Activated effector memory CD4-positive, alpha-beta T cell treated with anti-CD3 and anti-CD28 coated beads, Interleukin-2, amount 50 U/mL, for 16 hours (primary cell): ENCODE results near the gene PADI4.

Source experiments
- DNase-seq: peaks from one replicate; pipeline ENCODE4 v3.0.0-alpha.2; 2020

PADI4 gene

DNA sequence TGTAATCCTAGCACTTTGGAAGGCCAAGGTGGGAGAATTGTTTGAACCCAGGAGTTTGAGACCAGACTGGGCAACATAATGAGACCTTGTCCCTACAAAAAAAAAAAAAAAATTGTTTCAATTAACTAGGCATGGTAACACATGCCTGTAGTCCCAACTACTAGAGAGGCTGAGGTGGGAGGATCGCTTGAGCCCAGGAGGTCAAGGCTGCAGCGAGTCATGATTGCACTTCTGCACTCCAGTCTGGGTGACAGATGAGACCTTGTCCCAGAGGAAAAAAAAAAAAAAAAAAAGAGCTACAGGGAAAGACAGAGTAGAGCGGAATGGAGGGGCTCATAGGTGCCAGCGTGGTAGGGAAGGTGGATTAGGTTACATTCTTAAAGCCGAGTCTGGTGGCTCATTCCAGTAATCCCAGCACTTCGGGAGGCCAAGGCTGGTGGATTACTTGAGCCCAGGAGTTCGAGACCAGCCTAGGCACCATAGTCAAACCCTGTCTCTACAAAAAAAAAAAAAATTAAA is 43.0 kb downstream of the PADI4 start:
- no peak for DNase-seq

DNA sequence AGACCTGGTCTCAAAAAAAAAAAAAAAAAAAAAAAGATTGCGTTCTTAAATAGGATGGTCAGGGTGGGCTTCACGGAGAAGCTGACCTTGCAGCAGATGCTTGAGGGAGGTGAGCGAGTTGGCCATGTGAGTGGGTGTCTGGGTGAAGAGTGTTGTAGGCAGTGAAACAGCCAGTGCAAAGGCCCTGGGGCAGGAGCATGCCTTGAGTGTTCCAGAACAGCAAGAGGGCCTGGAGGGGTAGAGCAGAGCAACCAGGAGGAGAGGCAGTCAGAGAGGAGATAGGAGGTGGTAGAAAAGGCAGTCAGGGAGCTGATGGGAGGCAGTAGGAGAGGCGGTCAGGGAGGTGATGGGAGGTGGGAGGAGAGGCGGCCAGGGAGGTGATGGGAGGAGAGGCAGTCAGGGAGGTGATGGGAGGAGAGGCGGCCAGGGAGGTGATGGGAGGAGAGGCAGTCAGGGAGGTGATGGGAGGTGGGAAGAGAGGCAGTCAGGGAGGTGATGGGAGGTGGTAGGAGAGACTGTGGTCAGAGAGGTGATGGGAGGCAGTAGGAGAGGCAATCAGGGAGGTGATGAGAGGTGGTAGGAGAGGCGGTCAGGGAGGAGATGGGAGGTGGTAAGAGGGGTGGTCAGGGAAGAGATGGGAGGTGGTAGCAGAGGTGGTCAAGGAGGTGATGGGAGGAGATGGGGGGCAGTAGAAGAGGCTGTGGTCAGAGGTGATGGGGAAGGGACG is 43.8 kb downstream of the PADI4 start:
- no peak for DNase-seq

DNA sequence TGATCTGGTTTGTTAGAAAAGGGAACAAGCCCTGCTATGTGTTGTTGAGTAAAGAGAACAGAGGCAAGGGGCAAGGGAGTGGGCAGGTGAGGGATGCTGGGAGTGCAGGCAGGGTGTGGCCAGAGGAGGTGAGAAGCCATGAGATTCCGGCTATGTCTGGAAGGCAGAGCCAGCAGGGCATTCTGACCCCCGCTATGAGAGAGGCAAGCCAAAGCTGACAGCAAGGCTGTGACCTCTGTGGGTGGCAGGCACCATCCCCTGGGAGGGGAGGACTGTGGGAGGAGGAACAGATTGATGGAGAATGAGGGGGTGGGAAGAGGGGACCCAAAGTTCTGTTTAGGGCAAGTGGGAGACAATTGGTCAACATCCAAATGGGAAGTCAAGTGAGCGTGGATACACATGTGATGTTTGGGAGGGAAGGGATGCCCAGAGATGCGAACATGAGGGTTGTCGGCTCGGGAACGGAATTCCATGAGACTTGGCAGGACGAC is 44.5 kb downstream of the PADI4 start:
- DNase-seq: no peak

- DNase-seq: no peak
These were observed 47.9 kb downstream of the PADI4 start for GRCh38 chr1:17355898-17356297.

GRCh38 chr1:17356387-17357026 is 48.5 kb downstream of the PADI4 start:
- DNase-seq: no peak

GRCh38 chr1:17358557-17358956 is 50.6 kb downstream of the PADI4 start:
- DNase-seq: no peak

- DNase-seq: no peak
These were observed 51.0 kb downstream of the PADI4 start for GRCh38 chr1:17359031-17359430.

DNA sequence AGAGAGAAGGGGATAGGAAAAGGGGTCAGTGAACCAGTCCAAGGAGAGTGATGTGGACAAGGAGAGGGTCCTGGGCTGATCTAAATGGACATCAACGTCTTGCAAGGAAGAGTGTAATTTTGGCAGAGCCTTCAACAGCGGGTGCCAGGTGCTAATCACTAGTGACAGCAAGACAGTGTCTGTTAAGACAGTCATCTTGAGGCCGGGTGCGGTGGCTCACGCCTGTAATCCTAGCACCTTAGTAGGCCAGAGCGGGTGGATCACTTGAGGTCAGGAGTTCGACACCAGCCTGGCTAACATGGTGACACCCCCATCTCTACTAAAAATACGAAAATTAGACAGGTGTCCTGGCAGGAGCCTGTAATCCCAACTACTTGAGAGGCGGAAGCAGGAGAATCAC is 51.8 kb downstream of the PADI4 start:
- DNase-seq: no peak

- DNase-seq: no peak
These were observed 52.4 kb downstream of the PADI4 start for GRCh38 chr1:17360272-17360956.

DNA sequence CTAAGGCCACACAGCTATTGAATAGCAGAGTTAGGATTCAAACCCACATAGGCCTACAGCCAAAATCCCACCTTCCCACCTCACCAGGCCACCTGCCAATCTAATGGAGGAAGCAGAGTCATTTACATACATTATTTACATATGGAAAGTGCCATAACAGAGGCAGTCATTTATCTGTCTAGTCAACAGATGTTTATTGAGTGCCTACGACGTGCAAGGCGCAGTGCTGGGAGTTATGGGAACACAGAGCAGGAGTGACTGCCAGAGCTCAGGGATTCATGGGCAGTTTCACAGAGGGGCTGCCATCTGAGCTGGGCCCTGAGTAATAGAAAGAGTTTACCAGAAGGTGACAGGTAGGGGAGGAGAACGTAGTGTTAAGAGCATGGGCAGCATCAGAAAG is 53.7 kb downstream of the PADI4 start:
- no peak for DNase-seq

DNA sequence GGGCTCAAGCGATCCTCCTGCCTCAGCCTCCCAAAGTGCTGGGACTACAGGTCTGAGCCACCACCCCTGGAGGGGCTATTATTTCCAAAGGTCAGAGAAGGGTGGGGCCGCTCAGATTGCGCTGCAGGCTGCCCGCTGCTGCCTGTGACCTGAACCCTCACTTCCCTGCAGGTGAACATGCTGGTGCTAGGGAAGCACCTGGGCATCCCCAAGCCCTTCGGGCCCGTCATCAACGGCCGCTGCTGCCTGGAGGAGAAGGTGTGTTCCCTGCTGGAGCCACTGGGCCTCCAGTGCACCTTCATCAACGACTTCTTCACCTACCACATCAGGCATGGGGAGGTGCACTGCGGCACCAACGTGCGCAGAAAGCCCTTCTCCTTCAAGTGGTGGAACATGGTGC is 55.4 kb downstream of the PADI4 start:
- DNase-seq: no peak

GRCh38 chr1:17363771-17364170 is 55.8 kb downstream of the PADI4 start:
- DNase-seq: no peak

- DNase-seq: no peak
These were observed 57.3 kb downstream of the PADI4 start for GRCh38 chr1:17365293-17365692.

GRCh38 chr1:17369466-17369865 is 61.5 kb downstream of the PADI4 start:
- no peak for DNase-seq

GRCh38 chr1:17370618-17371017 is 62.6 kb downstream of the PADI4 start:
- no peak for DNase-seq

DNA sequence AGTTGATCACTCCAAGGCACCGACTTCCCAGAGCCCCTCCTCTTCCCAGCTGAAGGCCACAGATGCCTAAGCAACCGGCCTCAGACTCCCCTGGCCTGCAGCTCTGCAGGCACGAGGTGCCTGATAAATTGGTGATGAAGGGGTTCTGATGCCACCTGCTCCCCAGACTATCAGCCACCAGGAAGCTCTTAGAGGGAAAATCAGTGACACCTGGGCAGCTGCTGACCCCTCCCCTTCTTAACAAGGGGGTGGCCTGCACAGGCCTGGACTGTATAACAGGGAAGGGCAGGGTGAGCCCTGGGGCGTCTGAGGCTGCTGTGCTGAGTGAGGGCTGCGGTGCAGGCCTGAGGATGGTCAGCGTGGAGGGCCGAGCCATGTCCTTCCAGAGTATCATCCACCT is 63.9 kb downstream of the PADI4 start, which contains the start of gene PADI6:
Gene PADI6 (plus strand): TSS at position 301 of the 400 bp plus-strand sequence. CDS start 50 bp downstream, at position 351.
- no peak for DNase-seq

- DNase-seq: no peak
These were observed 65.0 kb downstream of the PADI4 start for GRCh38 chr1:17372955-17373354.

- no peak for DNase-seq
These were observed 67.7 kb downstream of the PADI4 start for GRCh38 chr1:17375651-17376050.

DNA sequence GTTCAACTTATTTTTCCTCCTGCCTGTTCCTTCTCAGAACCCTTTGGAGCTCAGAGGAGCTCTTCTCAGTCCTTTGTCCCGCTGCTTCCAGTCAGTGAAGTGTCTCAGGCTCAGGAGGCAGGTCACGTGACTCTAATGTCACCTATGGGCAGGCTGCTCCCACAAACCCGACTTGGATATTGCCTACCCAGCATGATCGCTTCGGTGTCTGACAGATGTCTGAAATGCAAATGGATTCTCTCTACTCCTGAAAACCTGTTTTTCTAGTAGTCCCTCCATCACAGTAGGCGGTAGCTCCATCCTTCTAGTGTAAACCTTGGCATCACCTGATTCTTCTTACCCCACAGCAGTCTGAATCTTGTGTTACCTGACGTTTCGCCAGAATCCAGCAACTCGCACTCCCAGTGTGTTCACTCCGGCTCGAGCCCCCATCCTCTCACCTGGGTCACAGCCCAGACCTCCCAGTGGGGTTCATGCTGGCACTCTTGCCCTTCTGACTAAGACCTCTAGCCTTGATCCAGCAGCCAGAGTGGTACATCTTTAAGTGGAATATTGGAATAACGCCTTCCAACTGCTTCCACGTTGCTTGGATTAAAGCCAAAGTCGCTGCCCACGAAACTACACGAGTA is 69.4 kb downstream of the PADI4 start:
- no peak for DNase-seq

- DNase-seq: no peak
These were observed 73.2 kb downstream of the PADI4 start for GRCh38 chr1:17381161-17381560.

DNA sequence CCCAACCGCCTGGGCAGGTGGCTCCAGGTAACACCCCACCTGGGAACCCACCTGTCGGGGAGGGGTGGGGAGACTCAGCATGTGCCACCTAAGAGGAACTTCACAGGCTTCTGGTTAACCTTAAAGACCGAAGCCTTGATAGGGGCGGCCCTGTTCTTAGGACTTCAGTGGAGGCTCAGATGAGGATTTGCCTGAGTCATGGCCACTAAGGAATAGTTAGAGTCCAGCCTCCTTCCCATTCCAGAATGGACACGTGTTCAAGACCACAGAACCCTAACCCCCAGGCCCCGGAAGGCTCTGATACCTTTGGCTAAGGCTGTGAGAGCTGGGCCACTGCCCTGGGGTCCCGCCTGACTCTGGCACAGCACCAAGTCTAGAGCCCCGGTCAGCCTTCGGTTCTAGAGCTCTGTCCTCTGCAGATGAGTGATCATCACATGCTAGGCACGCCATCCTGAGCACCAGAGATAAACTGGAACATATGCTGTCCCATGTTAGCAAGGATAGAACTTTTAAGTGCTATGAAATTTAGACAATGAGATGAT is 84.3 kb downstream of the PADI4 start:
- DNase-seq: no peak

DNA sequence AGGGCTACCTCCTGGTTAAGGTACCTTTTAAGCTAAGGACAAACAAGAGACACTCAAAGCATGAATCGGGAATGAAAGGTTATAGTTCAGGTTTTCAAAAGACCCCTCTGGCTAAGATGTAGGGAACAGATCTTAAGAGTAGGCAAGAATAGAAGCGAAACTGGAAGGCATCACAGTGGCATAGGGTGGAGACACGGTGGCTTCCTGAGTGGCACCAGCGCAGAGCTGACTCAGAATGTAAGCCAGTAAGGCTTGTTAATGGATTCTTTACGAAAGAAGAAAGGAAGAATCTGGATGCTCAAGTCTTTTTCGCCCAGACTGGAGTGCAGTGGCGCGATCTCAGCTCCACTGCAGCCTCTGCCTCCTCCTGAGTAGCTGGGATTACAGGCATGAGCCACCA is 85.2 kb downstream of the PADI4 start:
- DNase-seq: no peak
